Activated CD8-positive, alpha-beta memory T cell treated with anti-CD3 and anti-CD28 coated beads, Interleukin-2, amount 50 U/mL, for 24 hours (primary cell): ENCODE results near the gene TTF2.

Source experiments
- DNase-seq: peaks from one replicate; pipeline ENCODE4 v3.0.0-alpha.2; 2020; ENCODE audit errors: extremely low read depth

TTF2 gene

DNA sequence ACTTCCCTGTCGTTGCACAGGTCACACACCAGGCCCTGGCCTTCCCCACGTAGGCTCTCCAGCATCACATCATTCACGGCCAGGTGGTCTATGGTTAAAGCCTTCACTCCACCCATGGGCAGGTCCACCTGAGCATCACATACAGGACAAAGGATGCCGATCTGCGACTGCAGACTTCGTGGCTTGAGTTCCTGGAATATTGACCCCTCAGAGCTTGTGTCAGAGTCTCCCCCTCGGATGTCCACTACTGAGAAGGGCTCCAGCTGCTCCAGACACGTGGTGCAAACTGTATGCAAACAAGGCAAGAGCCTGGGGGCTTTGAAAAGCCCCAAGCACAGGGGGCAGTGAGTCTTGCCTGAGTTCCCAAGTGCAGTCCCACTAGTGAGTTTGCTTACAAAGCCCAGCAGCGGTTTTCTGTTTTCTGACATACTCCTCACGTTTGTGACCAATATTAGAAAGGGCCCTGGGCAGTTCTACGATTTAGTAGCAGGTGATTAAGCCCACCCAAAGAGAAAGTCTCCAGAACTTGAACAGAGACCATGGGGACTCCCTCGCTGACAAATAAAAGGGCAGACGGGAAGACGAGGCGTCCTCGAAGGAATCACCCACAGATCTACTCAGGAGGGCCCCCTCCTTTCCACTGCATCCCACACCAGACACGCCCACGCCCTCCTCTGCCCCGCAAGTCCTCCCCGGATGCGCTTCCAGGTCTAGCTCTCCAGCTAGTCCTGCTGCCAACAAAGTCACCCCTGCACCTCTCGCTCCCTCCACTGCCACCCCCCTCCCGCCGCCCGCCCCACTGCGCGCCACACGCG is 60.9 kb downstream of the TTF2 start:
- no peak for DNase-seq

DNA sequence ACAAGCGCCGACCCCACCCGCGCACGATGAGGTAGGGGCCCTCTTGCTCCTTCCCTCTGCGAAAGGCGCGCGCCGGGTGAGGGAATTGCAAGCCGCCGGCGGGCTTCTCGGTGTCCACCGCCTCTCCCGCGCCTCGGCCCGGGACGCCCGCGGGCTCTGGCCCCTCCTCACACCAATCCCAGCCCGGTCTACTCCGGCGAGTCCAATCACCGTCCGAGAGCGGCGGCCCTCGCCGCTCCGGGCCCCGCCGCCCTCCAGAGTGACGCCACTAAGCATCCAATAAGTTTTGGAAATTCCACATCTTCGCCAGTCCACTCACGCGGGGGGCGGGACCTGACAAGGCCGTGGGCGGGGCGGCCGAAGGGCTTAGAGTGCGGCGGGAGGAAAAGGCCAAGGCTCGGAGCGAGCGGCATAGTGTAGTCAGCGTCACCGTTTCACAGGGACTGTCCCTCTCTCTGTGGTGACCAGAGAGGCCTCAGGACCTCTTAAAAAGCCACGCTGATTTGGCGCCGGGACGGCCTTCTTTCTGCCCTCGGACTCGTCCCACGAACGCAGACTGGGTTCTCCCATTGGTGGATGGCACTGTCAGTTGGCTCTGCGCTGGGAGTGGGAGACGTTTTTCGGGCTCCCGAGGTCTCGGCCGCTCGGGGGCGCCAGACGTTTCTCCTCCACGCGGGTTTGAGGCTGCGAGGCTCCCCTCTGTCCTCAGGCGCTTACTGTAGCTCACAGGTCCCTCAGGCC is 61.6 kb downstream of the TTF2 start, which contains the start of gene TRIM45:
Gene TRIM45, minus strand, starts transcription at position 161 of the 741 bp plus-strand sequence. CDS start 548 bp downstream, outside the sequence.
- peak; percentile 58 for DNase-seq

- no peak for DNase-seq
Measured at GRCh38 chr1:117122330-117123025, 62.4 kb downstream of the TTF2 start.

- no peak for DNase-seq
Measured at GRCh38 chr1:117123274-117123673, 63.1 kb downstream of the TTF2 start.

DNA sequence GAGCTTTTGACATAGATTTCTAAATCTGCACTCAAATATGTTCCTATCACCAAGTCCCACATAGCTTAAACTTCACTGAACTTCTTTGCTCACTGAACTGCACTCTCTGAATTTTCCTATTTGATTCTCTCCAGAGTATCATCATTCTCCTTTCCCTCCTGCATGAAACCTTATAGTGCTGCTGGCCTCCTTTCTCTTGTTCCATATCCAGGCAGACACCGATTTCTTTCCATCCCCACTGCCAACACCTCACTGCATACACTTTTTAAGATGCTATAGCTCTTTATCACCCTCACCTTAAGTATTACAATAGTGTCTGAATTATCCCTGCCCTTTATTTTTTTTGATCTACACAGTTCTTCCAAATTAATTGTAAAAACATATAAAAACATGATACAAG is 64.5 kb downstream of the TTF2 start:
- DNase-seq, result no peak

DNA sequence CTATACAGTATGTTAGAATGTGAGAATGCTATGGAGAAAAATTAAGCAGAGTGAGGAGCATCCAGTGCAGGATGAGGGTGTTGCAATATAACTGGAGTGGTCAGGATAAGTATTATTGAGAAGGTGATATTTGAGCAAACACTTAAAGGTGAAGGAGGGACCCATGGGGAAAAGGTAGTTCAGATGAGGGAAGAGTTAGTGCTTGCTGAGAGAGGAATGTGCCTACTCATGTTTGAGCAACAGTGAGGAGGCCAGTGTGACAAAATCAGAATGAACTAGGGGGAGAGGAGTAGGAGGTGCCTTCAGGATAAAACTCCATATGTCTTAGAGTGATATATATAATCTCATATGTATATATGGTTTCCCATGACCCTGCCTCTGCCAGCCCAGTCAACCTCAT is 67.7 kb downstream of the TTF2 start:
- DNase-seq, result no peak

DNA sequence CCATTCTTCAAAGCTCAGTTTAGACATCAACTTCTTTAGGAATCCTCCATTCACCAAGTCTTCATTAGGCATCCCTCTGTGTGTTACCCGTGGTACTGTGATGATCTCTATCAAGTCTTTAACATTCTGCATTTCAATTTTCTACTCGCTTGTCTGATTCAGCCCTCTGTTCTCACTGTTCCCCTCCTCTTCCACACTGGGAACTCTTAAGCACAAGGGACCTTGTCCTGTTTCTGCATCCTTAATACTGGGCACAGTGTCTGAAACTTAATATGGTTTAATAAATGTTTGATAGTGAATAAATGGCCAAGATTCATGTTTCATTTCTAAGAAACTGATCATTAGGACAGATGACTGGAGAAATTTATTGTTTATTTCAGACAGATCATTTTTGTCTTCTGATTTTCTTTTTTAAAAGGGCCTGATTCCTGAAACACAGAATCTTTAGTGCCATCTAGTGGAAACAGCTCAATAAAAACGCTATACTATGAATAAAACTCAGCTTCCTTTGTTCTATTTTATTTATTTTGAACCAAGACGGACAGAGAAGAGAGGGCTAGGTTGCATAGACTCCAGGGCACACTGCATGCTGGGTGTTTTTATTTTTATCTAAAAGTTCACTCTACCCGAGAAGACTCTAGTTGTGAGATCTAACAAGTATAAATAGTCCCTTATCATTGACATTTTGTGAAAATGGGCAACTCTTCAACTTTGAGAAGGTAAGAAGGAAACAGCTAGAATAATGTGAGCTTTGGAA is 68.4 kb downstream of the TTF2 start:
- DNase-seq, result no peak

DNA sequence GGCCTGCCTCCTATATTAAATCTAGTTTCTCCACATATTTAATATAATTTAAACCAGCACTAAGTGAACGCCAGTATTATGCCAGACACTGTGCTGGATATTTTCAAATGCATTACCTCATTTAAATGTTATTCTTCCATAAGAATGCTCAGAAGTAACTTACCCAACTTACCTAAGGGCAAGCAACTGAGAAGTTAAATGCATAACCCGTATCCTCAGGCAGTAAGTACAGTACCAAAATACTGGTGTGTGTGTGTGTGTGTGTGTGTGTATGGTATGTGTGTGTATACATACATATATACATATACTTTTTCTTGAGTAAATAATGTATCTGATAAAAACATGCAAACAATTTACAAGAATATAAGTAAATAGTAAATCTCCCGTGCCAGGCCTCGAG is 70.4 kb downstream of the TTF2 start:
- DNase-seq, result no peak

DNA sequence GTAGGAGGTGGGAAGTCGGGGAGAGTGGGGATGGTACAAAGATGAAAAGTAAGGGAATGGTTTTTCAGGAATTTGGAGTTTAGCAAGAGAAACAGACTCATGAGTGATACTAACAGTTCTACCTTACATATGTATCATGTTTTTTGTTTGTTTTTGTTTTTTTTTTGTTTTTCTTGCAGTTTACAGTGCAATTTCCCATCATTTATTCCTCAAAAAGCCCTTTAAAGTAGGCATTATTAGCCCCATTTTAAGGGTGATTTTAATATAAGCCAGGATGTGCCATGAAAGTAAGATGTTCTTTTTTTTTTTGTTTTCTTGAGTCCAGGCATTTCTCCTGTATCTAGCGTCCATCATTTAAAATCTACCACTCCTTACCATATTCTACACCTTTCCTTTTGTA is 75.2 kb downstream of the TTF2 start:
- no peak for DNase-seq

DNA sequence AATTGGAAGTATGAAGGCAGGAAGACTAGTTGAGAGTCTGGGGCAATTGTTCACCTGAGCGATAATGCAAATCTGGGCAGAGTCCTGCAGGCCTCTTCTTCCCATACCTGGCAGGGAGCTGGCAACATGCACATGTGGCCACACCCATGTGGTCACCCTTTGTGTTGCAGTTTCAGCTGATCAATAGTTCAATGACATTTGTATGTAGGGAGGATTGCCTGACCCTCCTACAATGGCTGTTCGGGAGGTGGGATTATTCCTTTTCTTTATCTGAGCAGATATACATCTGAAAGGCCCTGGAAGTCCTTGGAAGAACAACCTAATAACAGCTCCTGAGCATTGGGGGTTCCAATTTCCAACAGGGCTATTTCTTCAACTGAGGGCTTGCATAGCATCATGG is 76.6 kb downstream of the TTF2 start:
- no peak for DNase-seq

- DNase-seq, result no peak
Measured at GRCh38 chr1:117137281-117137855, 77.2 kb downstream of the TTF2 start.

GRCh38 chr1:117138106-117138505 is 78.0 kb downstream of the TTF2 start:
- DNase-seq, result no peak

- no peak for DNase-seq
Measured at GRCh38 chr1:117138561-117138960, 78.4 kb downstream of the TTF2 start.

DNA sequence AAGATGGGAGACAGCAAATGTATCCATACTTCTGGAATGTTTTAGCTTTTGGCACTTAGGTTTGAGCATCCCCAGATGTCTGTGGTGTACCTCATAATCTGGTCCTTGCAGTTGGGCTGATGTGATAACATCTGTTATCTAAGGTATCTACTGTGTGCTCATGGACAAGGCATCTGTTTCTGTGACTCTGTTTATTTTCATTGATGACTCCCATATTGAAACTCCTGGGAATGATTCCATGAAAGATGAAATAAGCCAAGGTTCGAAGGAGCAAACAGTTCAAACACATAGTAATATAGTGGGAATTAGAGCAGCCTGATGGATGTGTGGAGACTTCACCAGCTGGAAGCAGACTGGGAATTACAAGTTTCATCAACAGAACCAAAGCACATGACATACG is 82.1 kb downstream of the TTF2 start:
- DNase-seq, result no peak

- no peak for DNase-seq
Measured at GRCh38 chr1:117143172-117143571, 83.0 kb downstream of the TTF2 start.

DNA sequence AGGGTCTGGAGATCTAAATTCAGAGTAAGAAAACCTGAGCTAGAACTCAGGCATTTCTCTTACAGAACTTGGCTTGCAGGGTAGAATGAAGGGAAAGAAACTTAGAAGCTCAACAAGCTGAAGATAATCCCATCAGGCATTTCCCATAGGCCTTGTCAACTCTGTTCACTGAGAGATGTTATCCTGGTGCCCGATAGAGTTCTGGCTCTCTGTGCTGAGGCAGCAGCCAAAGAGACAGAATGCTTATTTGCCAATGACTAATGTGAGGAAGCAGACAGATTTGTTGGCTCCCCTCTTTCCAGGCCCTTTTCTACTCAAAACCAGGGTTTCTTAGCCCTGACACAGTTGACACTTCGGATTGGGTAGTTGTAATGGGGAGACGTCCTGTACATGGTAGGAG is 83.7 kb downstream of the TTF2 start:
- no peak for DNase-seq

DNA sequence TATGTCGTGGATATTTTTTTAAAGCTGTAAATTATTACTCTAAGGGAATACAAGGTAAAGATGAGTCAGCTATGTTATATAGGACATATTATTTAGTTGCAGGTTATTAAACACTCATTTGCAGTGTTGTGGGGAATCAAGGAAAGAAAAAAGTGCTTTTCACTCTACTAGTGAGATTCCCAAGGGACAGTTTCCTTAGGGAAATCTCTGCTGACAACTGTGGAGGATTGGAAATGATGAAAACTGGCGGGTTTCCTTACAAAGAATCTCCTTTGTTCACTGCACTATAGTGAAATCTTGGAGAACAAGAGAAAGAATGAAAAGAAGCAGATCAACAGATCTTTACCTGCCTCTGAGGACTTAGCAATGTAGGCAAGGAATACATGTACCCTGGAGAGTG is 85.9 kb downstream of the TTF2 start:
- no peak for DNase-seq

GRCh38 chr1:117146575-117147340 is 86.6 kb downstream of the TTF2 start:
- no peak for DNase-seq

GRCh38 chr1:117147341-117147831 is 87.3 kb downstream of the TTF2 start:
- no peak for DNase-seq

- no peak for DNase-seq
Measured at GRCh38 chr1:117147856-117148588, 87.9 kb downstream of the TTF2 start.
